HG03064 (cell line): Measurements from ENCODE around the gene C1orf122.

Experiments used
- ATAC-seq: cut with Tn5 transposase; IDR thresholded peaks from one replicate; pipeline ENCODE4 v1.9.1; 2021; ENCODE audit warnings: low read depth; ENCODE audit not compliant: unreplicated experiment

The C1orf122 gene

GRCh38 chr1:37844536-37844935, 36.9 kb downstream of the C1orf122 start:
- ATAC-seq, result no peak

DNA sequence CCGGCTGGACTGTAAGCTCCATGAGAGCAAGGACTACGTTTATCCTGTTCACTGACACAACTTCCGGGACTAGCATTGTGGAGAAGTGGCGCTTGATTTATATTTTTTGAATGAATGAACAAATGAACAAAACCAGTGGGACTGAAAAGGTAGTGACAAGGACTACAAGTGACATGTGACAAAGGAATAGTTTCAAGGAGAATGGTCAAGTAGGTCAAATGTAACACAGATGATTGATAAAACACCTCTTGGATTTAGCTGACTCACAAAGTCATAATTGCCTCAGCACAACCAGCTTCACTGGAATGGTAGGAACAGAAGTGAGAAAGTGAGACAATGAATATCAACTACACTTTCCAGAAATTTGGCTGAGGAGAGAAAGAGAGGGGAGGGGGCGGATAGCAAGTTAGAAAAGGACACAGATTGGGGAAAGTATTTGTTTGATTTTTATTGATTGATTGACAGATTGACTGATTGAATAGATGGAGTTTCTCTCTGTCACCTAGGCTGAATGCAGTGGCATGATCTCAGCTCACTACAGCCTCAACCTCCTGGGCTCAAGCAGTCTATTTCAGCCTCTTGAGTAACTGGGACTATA, 37.6 kb downstream of the C1orf122 start:
- ATAC-seq, result no peak

- ATAC-seq, result no peak
Observed at GRCh38 chr1:37845786-37846185, 38.2 kb downstream of the C1orf122 start.

GRCh38 chr1:37846647-37847339, 39.2 kb downstream of the C1orf122 start:
- no peak for ATAC-seq

DNA sequence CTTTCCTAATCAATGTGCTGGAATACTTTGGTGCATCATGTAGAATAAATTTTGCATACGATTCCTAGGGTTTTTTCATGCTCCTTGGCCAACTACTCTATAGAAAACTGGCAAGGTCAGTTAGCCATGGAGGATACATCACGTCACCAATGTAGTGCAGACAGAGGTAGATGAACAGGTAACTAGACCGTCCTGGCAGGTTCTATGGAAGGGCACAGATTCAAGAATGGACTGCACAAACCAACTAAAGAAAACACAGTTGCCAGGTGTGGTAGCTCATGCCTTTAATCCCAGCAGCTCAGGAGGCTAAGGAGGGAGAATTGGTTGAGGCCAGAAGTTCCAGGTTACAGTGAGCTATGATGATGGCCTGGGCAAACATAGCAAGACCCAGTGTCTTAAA, 41.9 kb downstream of the C1orf122 start:
- ATAC-seq, result no peak

DNA sequence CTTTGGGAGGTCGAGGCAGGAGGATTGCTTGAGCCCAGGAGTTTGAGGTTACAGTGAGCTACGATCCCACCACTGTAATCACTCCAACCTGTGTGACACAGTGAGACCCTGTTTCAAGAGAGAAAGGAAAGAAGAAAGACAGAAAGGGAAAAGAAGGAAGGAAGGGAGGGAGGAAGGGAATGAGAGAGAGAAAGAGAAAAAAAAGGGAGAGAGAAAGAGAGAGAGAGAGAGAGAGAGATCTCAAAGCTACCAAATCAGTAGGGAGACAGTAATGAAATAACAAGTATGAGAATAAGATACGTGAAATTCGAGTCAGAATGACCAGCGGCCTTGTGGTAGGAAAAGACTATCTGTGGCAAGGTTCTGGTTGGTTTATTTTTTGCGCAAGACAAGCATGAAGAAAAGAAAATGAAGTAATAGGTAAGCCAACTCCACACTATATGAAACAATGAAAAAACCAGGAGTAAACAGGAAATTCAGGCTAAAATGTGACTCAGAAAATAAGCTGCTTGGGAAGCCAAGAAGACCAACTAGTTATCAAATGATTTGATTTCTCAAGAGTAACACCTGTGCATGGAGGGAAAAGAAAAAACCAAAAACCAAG, 42.9 kb downstream of the C1orf122 start:
- no peak for ATAC-seq

GRCh38 chr1:37851262-37851661, 43.7 kb downstream of the C1orf122 start:
- ATAC-seq, result no peak

GRCh38 chr1:37851782-37852210, 44.2 kb downstream of the C1orf122 start:
- ATAC-seq, result no peak

DNA sequence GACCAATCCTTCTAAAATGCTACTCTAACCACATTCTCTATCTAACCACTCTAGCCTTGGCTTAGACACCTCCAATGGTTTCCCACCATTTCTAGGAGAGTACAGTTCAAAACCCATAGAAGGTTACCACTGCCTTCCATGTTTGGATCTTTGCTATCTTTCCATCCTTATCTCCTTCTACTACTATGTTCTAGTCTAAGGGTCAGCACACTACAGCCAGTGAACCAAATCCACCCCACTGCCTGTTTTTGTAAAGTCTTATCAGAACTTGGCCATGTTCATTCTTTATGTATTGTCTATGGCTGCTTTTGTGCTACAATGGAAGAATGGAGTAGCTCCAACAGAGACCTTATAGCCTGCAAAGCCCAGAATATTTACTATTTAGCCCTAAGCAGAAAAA, 45.6 kb downstream of the C1orf122 start:
- no peak for ATAC-seq

GRCh38 chr1:37854406-37854805, 46.8 kb downstream of the C1orf122 start:
- ATAC-seq, result no peak
